Adrenal gland (tissue), 12 donors: ENCODE data around the gene CACTIN. TPM values are rescaled to one million over a fixed set of nuclear protein-coding genes. Genes with fewer than 3 reads are reported as not detected.

Source experiments
- DNase-seq, 7 donors: peaks; one replicate each; pipeline ENCODE4 v3.0.0-alpha.2; 2019 to 2020
- H3K27ac ChIP-seq, 5 donors: fragments of 200-600 bp; sonication (generic) in 4 of 5; 1 replicate in 3 of 5; 2 replicates in 2 of 5; pipeline versions ENCODE4 v1.5.1 to v1.8.0; 2016 to 2020; ENCODE audit warnings: mild to moderate bottlenecking in 1 of 5
- H3K27me3 ChIP-seq: fragments of 200-600 bp; 2 replicates; pipeline ENCODE4 v1.8.0; 2021
- H3K36me3 ChIP-seq, 2 donors: fragments of 200-600 bp; replicated peaks in 1 of 2; 1 replicate in 1 of 2; 2 replicates in 1 of 2; pipeline versions ENCODE4 v1.5.1 to v1.8.0; 2018 to 2022
- H3K4me1 ChIP-seq, 2 donors: fragments of 200-600 bp; replicated peaks in 1 of 2; 1 replicate in 1 of 2; 2 replicates in 1 of 2; pipeline versions ENCODE4 v1.5.1 to v1.8.0; 2018 to 2021
- H3K4me3 ChIP-seq, 4 donors: fragments of 200-600 bp; sonication (generic) in 3 of 4; one replicate each; pipeline ENCODE4 v1.5.1; 2016 to 2018
- H3K9me3 ChIP-seq, 3 donors: fragments of 200-600 bp; sonication (generic) in 1 of 3; replicated peaks in 1 of 3; 1 replicate in 2 of 3; 2 replicates in 1 of 3; pipeline versions ENCODE4 v1.5.1 to v1.8.0; 2016 to 2021
- CTCF ChIP-seq, 6 experiments: fragments of 450-650 bp in 4 of 6; fragments of 200-600 bp in 2 of 6; sonication (generic) in 1 of 6; IDR thresholded peaks; 1 replicate in 5 of 6; 2 replicates in 1 of 6; pipeline versions ENCODE4 v1.5.1 to v1.8.0; 2016 to 2021; ENCODE audit warnings: antibody characterized with exemption in 6 of 6, mild to moderate bottlenecking in 2 of 6, moderate library complexity in 1 of 6
- POLR2A ChIP-seq, 2 donors: fragments of 450-650 bp; IDR thresholded peaks; one replicate each; pipeline ENCODE4 v1.6.1; 2017; ENCODE audit warnings: antibody characterized with exemption in 2 of 2, mild to moderate bottlenecking in 2 of 2, moderate library complexity in 1 of 2
- WGBS, 4 donors: extraction: QIAGEN DNeasy Blood & Tissue Kit in 2 of 4; methylation state at CpG; one replicate each; pipeline versions ENCODE4 v1.1.5 to v1.1.7; 2013 to 2017; 5-methylcytosine and 5-hydroxymethylcytosine counted together
- intact Hi-C, 2 donors: fragments of 100-400 bp; cut with DNase I; formaldehyde crosslinking; loops; one replicate each; pipeline versions ENCODE4 v1.14.1 to v1.15.0; 2022 to 2023
- polyA plus RNA-seq, 3 donors: library from polyadenylated mRNA; stranded (reverse); fragments of 200-250 nt in 2 of 3; fragments of 350-450 nt in 1 of 3; fragmentation: Illumina TruSeq in 1 of 3; extraction: RNeasy Lipid Tissue Mini Kit (QIAGEN cat#74804) in 1 of 3; gene quantifications; one replicate each; pipeline ENCODE4 v1.2.3, GENCODE V29; 2013 to 2014
- total RNA-seq, 9 donors: library from RNA; depleted of rRNA in 4 of 9; stranded (reverse); fragments of >200 nt in 4 of 9; fragments of 120-200 nt in 1 of 9; fragmentation: NEBNext Ultra II Directional in 1 of 9; extraction: Animal tissue kit (Norgen Biotek cat#: 25700) in 1 of 9; gene quantifications; one replicate each; pipeline versions ENCODE4 v1.1.0 to v1.2.4, GENCODE V29; 2013 to 2023
- donor health status: healthy with polysubstance abuse.
- donor health status: Bipolar disorder and iron deficiency.
- donor health status: DM: yes; HTN: yes; CAD: no.
- donor health status: DM: no; HTN: no; CAD: no.
- donor health status: DM: no; HTN: no; CAD: no.
- donor health status: DM: yes; HTN: yes; CAD: no.

CACTIN gene
- total and polyA plus RNA-seq, 12 donors = 5.0 to 78.4 (median 22.3) TPM

GRCh38 chr19:3636506-3636905 is 9.9 kb upstream of the CACTIN start:
- WGBS, 4 donors = 93 to 98% (median 95%) methylated on average over 12 to 20 of the region's 20 CpGs
- Histone ChIP-seq H3K4me1 (no peaks in the 10 kb centered on the region), H3K9me3 (no peaks in the 10 kb centered on the region), H3K4me3 (no peak overlapping the region), H3K27ac (no peak overlapping the region), H3K27me3 (no peaks in the 10 kb centered on the region), H3K36me3 (peaks cover 0 to 24% of the 10 kb centered on the region in 2 donors)
- intact Hi-C loops = no loop called here
- DNase-seq = no peak
- no peak for TF ChIP-seq CTCF (IDR thresholded peaks at IDR 0.05)
- no peak for TF ChIP-seq POLR2A (IDR thresholded peaks at IDR 0.05)

DNA sequence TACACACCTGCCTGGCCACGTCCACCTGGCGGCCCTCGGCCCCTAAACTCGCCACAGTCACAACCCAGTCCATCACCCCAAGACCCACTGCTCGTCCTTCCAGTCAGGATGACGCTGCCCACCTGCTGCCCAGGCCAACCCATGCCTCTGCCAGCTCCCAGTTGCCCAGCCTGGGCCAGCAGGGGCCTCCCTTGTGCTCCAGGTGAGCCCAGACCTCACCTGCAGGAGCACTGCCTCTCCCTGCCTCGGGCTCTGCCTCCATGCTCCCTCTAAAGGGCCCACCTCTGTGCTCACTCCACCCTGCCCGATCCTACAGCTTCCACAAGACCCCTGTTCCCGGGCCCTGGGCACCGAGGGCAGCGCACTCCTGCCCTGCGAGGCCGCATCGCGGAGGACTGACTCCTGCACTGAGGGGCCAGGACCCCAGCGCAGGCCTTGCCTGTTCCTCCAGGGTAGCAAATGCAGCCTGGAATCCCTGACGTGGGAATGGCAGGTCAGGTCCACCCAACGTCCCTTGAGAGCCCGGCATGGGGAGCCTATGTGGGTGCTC is 8.0 kb upstream of the CACTIN start:
- Histone ChIP-seq H3K4me3 (no peak overlapping the region), H3K27ac (no peak overlapping the region), H3K9me3 (no peaks in the 10 kb centered on the region), H3K4me1 (no peaks in the 10 kb centered on the region), H3K36me3 (peaks cover 0 to 17% of the 10 kb centered on the region in 2 donors), H3K27me3 (no peaks in the 10 kb centered on the region)
- intact Hi-C loops = no loop called here
- no peak for TF ChIP-seq CTCF (IDR thresholded peaks at IDR 0.05)
- 92 to 94% (median 93%) methylated on average over 10 to 19 of the region's 19 CpGs for WGBS, 4 donors
- DNase-seq = no peak

DNA sequence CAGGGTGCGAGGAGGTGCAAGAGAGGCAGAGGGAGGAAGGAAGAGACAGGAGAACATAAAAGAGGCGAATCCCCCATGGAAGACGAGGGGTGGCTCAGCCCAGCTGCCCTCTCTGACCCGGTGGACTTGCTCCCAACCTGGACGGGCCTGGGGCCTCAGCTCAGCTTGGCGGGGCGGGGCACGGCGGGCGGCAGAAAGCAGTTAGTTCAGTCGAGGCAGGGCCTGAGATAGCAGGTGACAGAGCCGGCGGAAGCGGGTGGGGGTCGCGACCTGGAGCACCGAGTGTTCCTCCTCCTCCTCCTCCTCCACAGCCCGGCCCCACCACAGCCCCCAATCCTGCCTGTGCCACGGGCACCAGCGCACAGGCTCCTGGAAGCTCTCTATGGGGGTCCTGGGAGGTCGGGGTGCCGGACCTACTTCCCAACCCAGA is 7.0 kb upstream of the CACTIN start:
- H3K9me3 ChIP-seq = no peaks in the 10 kb centered on the region
- no peak for TF ChIP-seq CTCF (IDR thresholded peaks at IDR 0.05)
- TF ChIP-seq POLR2A (IDR thresholded peaks at IDR 0.05) = no peak
- H3K4me1 ChIP-seq = no peaks in the 10 kb centered on the region
- H3K27ac ChIP-seq = no peak overlapping the region
- DNase-seq = no peak
- 83 to 96% (median 93%) methylated on average over 5 to 22 of the region's 22 CpGs for WGBS, 4 donors
- no peaks in the 10 kb centered on the region for H3K27me3 ChIP-seq
- H3K36me3 ChIP-seq = peaks cover 0 to 10% of the 10 kb centered on the region in 2 donors
- intact Hi-C loops = no loop called here
- no peak overlapping the region for H3K4me3 ChIP-seq

GRCh38 chr19:3632739-3633558 is 6.4 kb upstream of the CACTIN start:
- Histone ChIP-seq H3K36me3 (peaks cover 0 to 3% of the 10 kb centered on the region in 2 donors), H3K4me3 (no peak overlapping the region), H3K27me3 (no peaks in the 10 kb centered on the region), H3K27ac (no peak overlapping the region), H3K4me1 (no peaks in the 10 kb centered on the region), H3K9me3 (no peaks in the 10 kb centered on the region)
- intact Hi-C loops = no loop called here
- TF ChIP-seq CTCF (IDR thresholded peaks at IDR 0.05) = no peak
- no peak for TF ChIP-seq POLR2A (IDR thresholded peaks at IDR 0.05)
- 89 to 90% (median 90%) methylated on average over 30 to 50 of the region's 50 CpGs for whole genome bisulfite sequencing, 4 donors
- DNase-seq = no peak
